Neuronal stem cell (in vitro differentiated cells): ENCODE measurements around the gene PROSER2.

Source experiments
- DNase-seq: peaks from one replicate; pipeline ENCODE4 v3.0.0-alpha.2; 2013; ENCODE audit warnings: low spot score
- H2AFZ ChIP-seq: one replicate; pipeline ENCODE4 v1.6.1; 2013; ENCODE audit warnings: mild to moderate bottlenecking, low read length, inconsistent platforms
- H2AK5ac ChIP-seq: 2 replicates; pipeline ENCODE4 v1.6.1; 2013; ENCODE audit warnings: low read depth, mild to moderate bottlenecking, inconsistent platforms, low read length, moderate library complexity, mixed read lengths
- H2BK120ac ChIP-seq: 2 replicates; pipeline ENCODE4 v1.6.1; 2013; ENCODE audit warnings: low read depth, mild to moderate bottlenecking, inconsistent platforms, low read length, moderate library complexity, mixed read lengths
- H2BK12ac ChIP-seq: one replicate; pipeline ENCODE4 v1.6.1; 2013; ENCODE audit warnings: low read length, inconsistent platforms
- H2BK15ac ChIP-seq: 2 replicates; pipeline ENCODE4 v1.6.1; 2013; ENCODE audit warnings: mild to moderate bottlenecking, low read length, inconsistent platforms, mixed read lengths
- H2BK5ac ChIP-seq: one replicate; pipeline ENCODE4 v1.6.1; 2013; ENCODE audit warnings: inconsistent platforms, mild to moderate bottlenecking, low read length, moderate library complexity
- H3K14ac ChIP-seq: one replicate; pipeline ENCODE4 v1.6.1; 2013; ENCODE audit warnings: low read length, inconsistent platforms
- H3K18ac ChIP-seq: 2 replicates; pipeline ENCODE4 v1.6.1; 2013; ENCODE audit warnings: low read length, inconsistent platforms
- H3K23ac ChIP-seq: 2 replicates; pipeline ENCODE4 v1.6.1; 2013; ENCODE audit warnings: low read depth, mild to moderate bottlenecking, mixed read lengths, low read length, inconsistent platforms; ENCODE audit not compliant: poor library complexity
- H3K27ac ChIP-seq: replicated peaks from 3 replicates; pipeline ENCODE4 v1.5.1; 2013; ENCODE audit warnings: low read length, inconsistent platforms
- H3K27me3 ChIP-seq, 3 experiments: 2 replicates each; pipeline ENCODE4 v1.6.1; 2013; ENCODE audit warnings: low read length in 3 of 3, mild to moderate bottlenecking in 2 of 3, inconsistent platforms in 1 of 3, low read depth in 1 of 3, mixed read lengths in 1 of 3, moderate library complexity in 1 of 3; ENCODE audit not compliant: control insufficient read depth in 3 of 3, insufficient read depth in 3 of 3
- H3K36me3 ChIP-seq, 2 donors: replicated peaks in 1 of 2; 2 replicates each; pipeline ENCODE4 v1.6.1; 2013; ENCODE audit warnings: low read length in 2 of 2; ENCODE audit not compliant: control insufficient read depth in 2 of 2, insufficient read depth in 2 of 2
- H3K4ac ChIP-seq: 2 replicates; pipeline ENCODE4 v1.6.1; 2013; ENCODE audit warnings: inconsistent platforms, mild to moderate bottlenecking, low read length, moderate library complexity
- H3K4me1 ChIP-seq, 2 donors: 1 replicate in 1 of 2; 2 replicates in 1 of 2; pipeline ENCODE4 v1.6.1; 2013; ENCODE audit warnings: low read length in 2 of 2, low read depth in 1 of 2; ENCODE audit not compliant: control insufficient read depth in 2 of 2, insufficient read depth in 1 of 2
- H3K4me2 ChIP-seq: one replicate; pipeline ENCODE4 v1.6.1; 2013; ENCODE audit warnings: mild to moderate bottlenecking, low read length, inconsistent platforms; ENCODE audit not compliant: insufficient read depth, poor library complexity, severe bottlenecking
- H3K4me3 ChIP-seq, 2 donors: 2 replicates each; pipeline ENCODE4 v1.5.1; 2013; ENCODE audit warnings: low read length in 2 of 2, mild to moderate bottlenecking in 2 of 2, inconsistent platforms in 1 of 2, moderate library complexity in 1 of 2
- H3K79me1 ChIP-seq: one replicate; pipeline ENCODE4 v1.6.1; 2013; ENCODE audit warnings: low read depth, mild to moderate bottlenecking, inconsistent platforms, low read length, moderate library complexity
- H3K9ac ChIP-seq: one replicate; pipeline ENCODE4 v1.6.1; 2013; ENCODE audit warnings: mild to moderate bottlenecking, low read depth, low read length, inconsistent platforms; ENCODE audit not compliant: poor library complexity
- H3K9me3 ChIP-seq, 2 donors: replicated peaks in 1 of 2; 2 replicates each; pipeline versions ENCODE3 to v1.6.1; 2013; ENCODE audit warnings: low read length in 2 of 2, mild to moderate bottlenecking in 2 of 2, inconsistent platforms in 1 of 2, low read depth in 1 of 2, mixed read lengths in 1 of 2, moderate library complexity in 1 of 2; ENCODE audit not compliant: control insufficient read depth in 2 of 2, insufficient read depth in 1 of 2
- H4K8ac ChIP-seq: one replicate; pipeline ENCODE4 v1.6.1; 2013; ENCODE audit warnings: low read depth, mild to moderate bottlenecking, inconsistent platforms, low read length, moderate library complexity
- H4K91ac ChIP-seq: one replicate; pipeline ENCODE4 v1.6.1; 2013; ENCODE audit warnings: low read length, low read depth, mild to moderate bottlenecking, inconsistent platforms; ENCODE audit not compliant: poor library complexity
- WGBS, 2 donors: extraction: QIAGEN DNeasy Blood & Tissue Kit; methylation state at CpG; one replicate each; pipeline ENCODE4 v1.1.7; 2013; ENCODE audit warnings: missing lambda C conversion rate in 2 of 2, mixed read lengths in 1 of 2; ENCODE audit not compliant: insufficient read length in 2 of 2, insufficient replicate concordance in 1 of 2; ENCODE audit errors: extremely low coverage in 2 of 2; 5-methylcytosine and 5-hydroxymethylcytosine counted together

Gene PROSER2

GRCh38 chr10:11832042-11832441 lies 8.9 kb downstream of the PROSER2 start:
- Histone ChIP-seq H3K14ac (no peak overlapping the region), H2AK5ac (no peak overlapping the region), H3K4me3 (no peak overlapping the region), H3K79me1 (no peaks in the 10 kb centered on the region), H2BK120ac (no peak overlapping the region), H3K36me3 (no peaks in the 10 kb centered on the region), H4K8ac (no peak overlapping the region), H3K4me1 (no peaks in the 10 kb centered on the region), H4K91ac (no peak overlapping the region), H2BK15ac (no peak overlapping the region), H2BK12ac (no peak overlapping the region), H3K18ac (no peak overlapping the region), H3K23ac (no peak overlapping the region), H3K9ac (no peak overlapping the region), H3K4ac (no peak overlapping the region), H3K9me3 (no peaks in the 10 kb centered on the region), H3K27me3 (peaks cover 0 to 12% (median 0%) of the 10 kb centered on the region in 3 experiments), H3K4me2 (no peak overlapping the region), H2AFZ (no peak overlapping the region), H2BK5ac (no peak overlapping the region), H3K27ac (no peak overlapping the region)
- DNase-seq: no peak
- WGBS, 2 donors: no CpG with 5 or more reads among the region's 5 CpGs

GRCh38 chr10:11835061-11835460 lies 11.9 kb downstream of the PROSER2 start:
- no peak overlapping the region for H3K9ac ChIP-seq
- no peak overlapping the region for H2BK12ac ChIP-seq
- H3K14ac ChIP-seq: no peak overlapping the region
- H3K23ac ChIP-seq: no peak overlapping the region
- no peak overlapping the region for H3K18ac ChIP-seq
- no peak overlapping the region for H2AK5ac ChIP-seq
- no peak overlapping the region for H4K8ac ChIP-seq
- DNase-seq: no peak
- no peak overlapping the region for H2BK120ac ChIP-seq
- no peaks in the 10 kb centered on the region for H3K4me1 ChIP-seq
- no peak overlapping the region for H4K91ac ChIP-seq
- H2BK5ac ChIP-seq: no peak overlapping the region
- H3K36me3 ChIP-seq: no peaks in the 10 kb centered on the region
- H3K27ac ChIP-seq: no peak overlapping the region
- no peak overlapping the region for H3K4me3 ChIP-seq
- H3K27me3 ChIP-seq: peaks cover 0 to 7% (median 0%) of the 10 kb centered on the region in 3 experiments
- H2BK15ac ChIP-seq: no peak overlapping the region
- WGBS, 2 donors: no CpG with 5 or more reads among the region's 6 CpGs
- no peak overlapping the region for H3K4me2 ChIP-seq
- H3K9me3 ChIP-seq: no peaks in the 10 kb centered on the region
- H3K79me1 ChIP-seq: no peaks in the 10 kb centered on the region
- no peak overlapping the region for H2AFZ ChIP-seq
- no peak overlapping the region for H3K4ac ChIP-seq

- Histone ChIP-seq H3K79me1 (no peaks in the 10 kb centered on the region), H3K18ac (no peak overlapping the region), H2BK5ac (no peak overlapping the region), H3K4me1 (no peaks in the 10 kb centered on the region), H2BK120ac (no peak overlapping the region), H2BK15ac (no peak overlapping the region), H2BK12ac (no peak overlapping the region), H3K9ac (no peak overlapping the region), H4K91ac (no peak overlapping the region), H2AFZ (no peak overlapping the region), H3K36me3 (no peaks in the 10 kb centered on the region), H3K4me3 (no peak overlapping the region), H3K27me3 (peaks cover 0 to 6% (median 0%) of the 10 kb centered on the region in 3 experiments), H2AK5ac (no peak overlapping the region), H3K4me2 (no peak overlapping the region), H4K8ac (no peak overlapping the region), H3K9me3 (no peaks in the 10 kb centered on the region), H3K27ac (no peak overlapping the region), H3K4ac (no peak overlapping the region), H3K14ac (no peak overlapping the region), H3K23ac (no peak overlapping the region)
- WGBS, 2 donors: no CpG with 5 or more reads among the region's 8 CpGs
- no peak for DNase-seq
Measured at GRCh38 chr10:11835704-11836103, 12.5 kb downstream of the PROSER2 start.

- H2BK5ac ChIP-seq: no peak overlapping the region
- H3K4me3 ChIP-seq: no peak overlapping the region
- no peaks in the 10 kb centered on the region for H3K79me1 ChIP-seq
- H3K27ac ChIP-seq: no peak overlapping the region
- H2BK120ac ChIP-seq: no peak overlapping the region
- no peak overlapping the region for H2AK5ac ChIP-seq
- no peaks in the 10 kb centered on the region for H3K27me3 ChIP-seq
- no peak overlapping the region for H2BK15ac ChIP-seq
- no peak overlapping the region for H2BK12ac ChIP-seq
- no peaks in the 10 kb centered on the region for H3K4me1 ChIP-seq
- no CpG with 5 or more reads among the region's 17 CpGs for WGBS, 2 donors
- no peaks in the 10 kb centered on the region for H3K36me3 ChIP-seq
- H4K8ac ChIP-seq: no peak overlapping the region
- no peak overlapping the region for H3K18ac ChIP-seq
- H3K23ac ChIP-seq: no peak overlapping the region
- H3K9me3 ChIP-seq: no peaks in the 10 kb centered on the region
- no peak overlapping the region for H3K4ac ChIP-seq
- no peak overlapping the region for H3K14ac ChIP-seq
- DNase-seq: no peak
- H2AFZ ChIP-seq: no peak overlapping the region
- no peak overlapping the region for H3K4me2 ChIP-seq
- no peak overlapping the region for H4K91ac ChIP-seq
- H3K9ac ChIP-seq: no peak overlapping the region
Measured at GRCh38 chr10:11837372-11838161, 14.4 kb downstream of the PROSER2 start.
